Lower leg skin (tissue), 3 donors: Measurements from ENCODE around the gene UBTD1.

ENCODE experiments used
- CTCF ChIP-seq, 3 donors: fragments of 450-650 bp; IDR thresholded peaks; one replicate each; pipeline ENCODE4 v1.5.1; 2016; ENCODE audit warnings: antibody characterized with exemption in 3 of 3, mild to moderate bottlenecking in 3 of 3, moderate library complexity in 2 of 3
- POLR2A ChIP-seq, 2 donors: fragments of 450-650 bp; IDR thresholded peaks; one replicate each; pipeline ENCODE4 v1.6.1; 2016 to 2017; ENCODE audit warnings: antibody characterized with exemption in 2 of 2, mild to moderate bottlenecking in 1 of 2, moderate library complexity in 1 of 2

GRCh38 chr10:97465982-97466381, 32.7 kb upstream of the UBTD1 start:
- TF ChIP-seq POLR2A (IDR thresholded peaks at IDR 0.05) (no peak), CTCF (IDR thresholded peaks at IDR 0.05) (no peak)
